ENCODE data around the gene CDKAL1.

Gene CDKAL1

GRCh38 chr6:20837189-20837588 is 302.9 kb downstream of the CDKAL1 start:
- no peak for DNase-seq (ENCODE audit: low read depth in 2 of 2)

GRCh38 chr6:20838113-20838512 is 303.9 kb downstream of the CDKAL1 start:
- DNase-seq (ENCODE audit: low read depth in 2 of 2) = no peak

- no peak for DNase-seq (ENCODE audit: low read depth in 2 of 2)
These were observed 305.4 kb downstream of the CDKAL1 start for GRCh38 chr6:20839630-20840029.

- DNase-seq (ENCODE audit: low read depth in 2 of 2) = no peak
These were observed 306.4 kb downstream of the CDKAL1 start for GRCh38 chr6:20840675-20841074.

GRCh38 chr6:20841806-20842205 is 307.5 kb downstream of the CDKAL1 start:
- no peak for DNase-seq (ENCODE audit: low read depth in 2 of 2)

GRCh38 chr6:20845592-20845991 is 311.3 kb downstream of the CDKAL1 start:
- DNase-seq (ENCODE audit: low read depth in 2 of 2) = no peak

- DNase-seq (ENCODE audit: low read depth in 2 of 2) = no peak
These were observed 312.4 kb downstream of the CDKAL1 start for GRCh38 chr6:20846602-20847028.

- DNase-seq (ENCODE audit: low read depth in 2 of 2) = no peak
These were observed 313.6 kb downstream of the CDKAL1 start for GRCh38 chr6:20847904-20848303.

GRCh38 chr6:20850686-20851416 is 316.6 kb downstream of the CDKAL1 start:
- no peak for DNase-seq (ENCODE audit: low read depth in 2 of 2)

- DNase-seq (ENCODE audit: low read depth in 2 of 2) = no peak
These were observed 317.5 kb downstream of the CDKAL1 start for GRCh38 chr6:20851795-20852194.

- no peak for DNase-seq (ENCODE audit: low read depth in 2 of 2)
These were observed 319.6 kb downstream of the CDKAL1 start for GRCh38 chr6:20853828-20854227.

GRCh38 chr6:20856681-20857288 is 322.5 kb downstream of the CDKAL1 start:
- no peak for DNase-seq (ENCODE audit: low read depth in 2 of 2)

- DNase-seq (ENCODE audit: low read depth in 2 of 2) = no peak
These were observed 327.2 kb downstream of the CDKAL1 start for GRCh38 chr6:20861481-20861880.

GRCh38 chr6:20866036-20866435 is 331.8 kb downstream of the CDKAL1 start:
- DNase-seq (ENCODE audit: low read depth in 2 of 2) = no peak

- no peak for DNase-seq (ENCODE audit: low read depth in 2 of 2)
These were observed 332.9 kb downstream of the CDKAL1 start for GRCh38 chr6:20866935-20867703.

- no peak for DNase-seq (ENCODE audit: low read depth in 2 of 2)
These were observed 334.3 kb downstream of the CDKAL1 start for GRCh38 chr6:20868397-20869096.

- no peak for DNase-seq (ENCODE audit: low read depth in 2 of 2)
These were observed 335.8 kb downstream of the CDKAL1 start for GRCh38 chr6:20870021-20870420.

GRCh38 chr6:20870493-20870892 is 336.2 kb downstream of the CDKAL1 start:
- no peak for DNase-seq (ENCODE audit: low read depth in 2 of 2)

GRCh38 chr6:20873425-20874190 is 339.4 kb downstream of the CDKAL1 start:
- no peak for DNase-seq (ENCODE audit: low read depth in 2 of 2)

GRCh38 chr6:20875369-20875963 is 341.2 kb downstream of the CDKAL1 start:
- DNase-seq (ENCODE audit: low read depth in 2 of 2) = no peak

- DNase-seq (ENCODE audit: low read depth in 2 of 2) = no peak
These were observed 341.8 kb downstream of the CDKAL1 start for GRCh38 chr6:20876036-20876435.

Data from stimulated activated CD8-positive, alpha-beta memory T cell treated with anti-CD3 and anti-CD28 coated beads, Interleukin-7, amount 100 ng/mL, for 4 hours (primary cell).